ENCODE data around the gene ADGRL1. TPM values are rescaled to one million over a fixed set of nuclear protein-coding genes. Genes with fewer than 3 reads are reported as not detected.

ADGRL1 gene
- total RNA-seq, result 1 to 10 TPM; 2.7 to 5.2 TPM

DNA sequence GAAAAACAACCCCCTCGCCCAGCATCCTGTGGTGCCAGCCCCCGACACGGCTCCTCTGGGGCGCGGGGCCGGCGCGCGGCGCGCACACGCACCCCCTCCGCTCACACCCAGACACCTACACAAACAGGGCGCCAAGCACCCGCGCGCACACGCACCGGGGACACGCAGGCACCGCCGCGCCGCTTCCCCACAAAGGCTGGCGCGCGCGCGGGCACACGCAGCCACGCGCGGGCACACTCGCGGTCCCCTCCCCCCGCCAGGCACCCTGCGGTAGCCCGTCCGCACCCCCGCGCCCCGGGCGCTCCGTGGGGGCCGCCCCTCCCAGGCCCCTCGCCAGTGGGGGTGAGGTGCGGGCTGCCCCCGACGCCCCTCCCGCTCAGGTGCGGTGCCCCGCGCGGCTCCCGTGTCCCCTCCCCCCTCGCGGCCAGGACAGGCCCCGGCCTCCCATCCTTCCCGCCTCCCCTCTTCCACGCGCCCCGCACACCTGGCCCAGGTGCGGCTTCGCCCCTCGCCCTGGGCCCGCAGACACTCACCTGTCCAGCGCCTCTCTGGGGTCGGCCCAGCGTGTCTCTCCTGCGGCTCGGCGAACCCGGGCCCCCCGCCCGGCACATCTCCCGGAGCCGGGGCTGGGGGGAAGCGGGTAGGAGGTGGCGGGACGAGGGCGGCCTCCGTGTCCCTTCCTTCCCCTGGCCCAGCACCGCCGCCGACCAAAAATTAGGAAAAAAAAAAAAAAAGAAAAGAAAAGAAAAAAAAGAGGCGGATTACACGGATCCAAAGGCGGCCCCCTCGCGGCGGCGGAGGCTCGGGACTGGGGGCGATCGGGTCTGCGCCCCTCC is at the start of gene ADGRL1:
TSS of gene ADGRL1 (minus strand) at position 718 of the 836 bp plus-strand sequence. CDS start 22,567 bp downstream, outside the sequence.

DNA sequence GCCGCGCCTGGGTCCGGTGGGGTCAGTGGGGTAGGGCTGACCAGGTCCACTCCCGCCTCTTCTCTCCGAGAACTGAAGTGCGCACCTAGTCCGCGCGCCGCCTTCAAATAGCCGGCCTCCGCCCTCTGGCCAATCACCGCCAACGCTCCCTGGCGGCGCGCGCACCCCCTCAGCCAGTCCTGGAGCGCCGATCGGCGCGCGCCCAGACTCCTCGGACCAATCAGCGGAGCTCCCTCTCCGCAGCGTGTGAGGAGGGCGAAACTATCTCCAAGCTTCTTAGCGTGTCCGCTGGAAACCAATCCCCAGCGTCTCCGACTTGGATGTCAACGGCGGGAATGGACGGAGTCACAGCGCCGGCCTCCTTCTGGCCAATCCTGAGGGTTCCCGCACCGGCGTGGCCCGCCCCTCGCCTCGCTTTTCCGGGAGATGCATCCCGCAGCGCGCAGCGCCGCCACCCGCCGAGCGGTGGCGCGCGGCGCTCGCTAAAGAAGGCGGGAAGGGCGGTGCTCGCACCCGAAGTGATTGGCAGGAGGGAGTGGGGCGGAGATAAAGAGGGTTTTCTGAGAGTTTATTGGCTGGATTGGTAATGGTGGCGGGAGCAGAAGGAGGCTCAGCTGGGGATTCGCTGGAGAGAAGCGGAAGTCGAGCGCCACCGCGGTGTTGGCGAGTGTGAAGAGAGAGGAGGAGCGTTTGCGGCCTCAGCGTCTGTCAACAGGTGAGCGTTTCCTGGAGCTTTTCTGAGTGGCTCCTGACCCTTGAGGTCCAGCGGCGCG is 69.3 kb downstream of the ADGRL1 start, which contains the start of gene ASF1B:
TSS of gene ASF1B (minus strand) at position 81 of the 773 bp plus-strand sequence. CDS start 133 bp downstream, outside the sequence.

DNA sequence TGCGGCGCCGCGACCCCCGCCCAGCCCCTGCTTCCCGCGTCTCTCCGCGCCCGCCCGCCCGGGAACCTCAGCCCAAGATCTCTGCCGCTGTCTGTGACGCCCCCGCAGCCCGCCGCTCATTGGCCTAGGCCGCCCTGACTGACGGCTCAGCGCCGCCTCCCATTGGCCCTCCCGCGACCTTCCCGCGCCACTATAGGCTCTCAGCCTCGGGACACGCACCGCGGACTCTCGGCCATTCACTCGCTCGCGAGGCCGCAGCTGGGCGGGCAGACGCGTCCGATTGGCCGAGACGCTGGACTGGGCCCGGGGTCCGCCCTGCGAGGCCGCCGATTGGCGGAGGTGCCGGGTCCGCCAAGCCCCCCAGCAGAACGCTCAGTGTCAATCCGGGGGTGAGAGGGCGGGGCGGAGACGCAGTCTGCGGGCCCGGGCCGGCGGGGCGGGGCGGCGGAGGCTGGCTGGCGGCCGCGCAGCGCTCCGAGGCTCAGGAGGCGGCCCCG is 88.3 kb downstream of the ADGRL1 start, which contains the start of gene PRKACA:
TSS of gene PRKACA (minus strand) at position 95 of the 497 bp plus-strand sequence. CDS start 215 bp downstream, outside the sequence.

Small RNA genes lying within 50 kb of the gene (small RNA-seq; reads per million reads assigned to genes)
- 0 reads per million in 2 donors for gene RN7SL231P

Other genes starting within 250 kb of the ADGRL1 start
- gene RFX1, start 199.8 kb downstream of the ADGRL1 start, total RNA-seq, result 1 to 10 TPM; 2.4 to 3.0 TPM
- gene RLN3, start 178.0 kb downstream of the ADGRL1 start, total RNA-seq, result not detected
- 1 to 10 TPM; 4.7 to 4.8 TPM for gene IL27RA, start 174.4 kb downstream of the ADGRL1 start, total RNA-seq
- gene PALM3, start 144.1 kb downstream of the ADGRL1 start, total RNA-seq, result under 1 TPM; under 0.01 to 0.33 TPM
- gene MISP3, start 133.4 kb downstream of the ADGRL1 start, total RNA-seq, result under 1 TPM in 1 of 2 donors, not detected in 1; 0.69 TPM
- gene C19orf67, start 120.4 kb downstream of the ADGRL1 start, total RNA-seq, result not detected
- 10 to 100 TPM in 1 of 2 donors, 1 to 10 TPM in 1; 7.6 to 16.3 TPM for gene SAMD1, start 115.4 kb downstream of the ADGRL1 start, total RNA-seq
- gene PRKACA, start 88.4 kb downstream of the ADGRL1 start, total RNA-seq, result 10 to 100 TPM; 41.6 to 54.0 TPM
- gene ASF1B, start 69.6 kb downstream of the ADGRL1 start, total RNA-seq, result 10 to 100 TPM; 12.4 to 33.0 TPM
- 10 to 100 TPM; 20.0 to 36.0 TPM for gene ADGRE5, start 175.3 kb upstream of the ADGRL1 start, total RNA-seq
- gene DDX39A, start 213.2 kb upstream of the ADGRL1 start, total RNA-seq, result 100 to 1,000 TPM in 1 of 2 donors, 10 to 100 TPM in 1; 95.3 to 170 TPM
- 10 to 100 TPM; 85.7 to 93.9 TPM for gene PKN1, start 227.1 kb upstream of the ADGRL1 start, total RNA-seq